ENCODE results near the gene ANKRD13C. TPM values are rescaled to one million over a fixed set of nuclear protein-coding genes. Genes with fewer than 3 reads are reported as not detected.

Gene ANKRD13C
- total RNA-seq (2021) (19.4 and 24.3 TPM in 2 replicates), Bru-seq, nascent RNA (percentile 91 among the genes with signal in this experiment), BruChase-seq, experiment 1, labeled RNA remaining after a 2-hour chase (percentile 91 among the genes with signal in this experiment), BruChase-seq, experiment 2, labeled RNA remaining after a 6-hour chase (percentile 83 among the genes with signal in this experiment)
- long read RNA-seq, full-length matches to known transcripts: 28 of 53 reads
- long read RNA-seq, partial matches to known transcripts: 5 of 53 reads
- long read RNA-seq, other reads (novel, unspliced or antisense): 20 of 53 reads

GRCh38 chr1:70354332-70355110 is at the start of gene ANKRD13C:
TSS of gene ANKRD13C (minus strand) at chr1:70354722. CDS start at chr1:70354408, 314 bp downstream.
- H3K4me3 ChIP-seq: peak within 1 kb of the TSS; percentile 72
- peaks cover 4% of the 10 kb centered on the region; the same call in 1 of the 2 replicates for H3K36me3 ChIP-seq (ENCODE audit: low read depth)
- H3K27ac ChIP-seq: peak within 1 kb of the TSS; percentile 76
- H3K4me2 ChIP-seq: peak within 1 kb of the TSS; percentile 81
- TF ChIP-seq CTCF (conservative IDR thresholded peaks at IDR 0.05) (no peak), EZH2 (IDR thresholded peaks at IDR 0.05; ENCODE audit: low read depth) (no peak)
- peaks cover 18% of the 10 kb centered on the region for H3K4me1 ChIP-seq (replicated peaks; ENCODE audit: insufficient read depth)
- intact Hi-C loops (cut with micrococcal nuclease; ENCODE audit: unreplicated experiment): loop anchor here (1.0 kb wide), 2 partner anchors 19 to 57 kb away; partner anchors contain the start of gene CTH
- H3K9me2 ChIP-seq (ENCODE audit: insufficient read depth): no peaks in the 10 kb centered on the region
- H3K27me3 ChIP-seq (ENCODE audit: insufficient read depth, low read depth): no peaks in the 10 kb centered on the region
- H3K9me3 ChIP-seq (ENCODE audit: insufficient read depth, low read depth): no peaks in the 10 kb centered on the region
- H3F3A ChIP-seq (ENCODE audit: insufficient read depth, low read depth): peaks cover 5% of the 10 kb centered on the region; the same call in 1 of the 2 replicates
- POLR2A ChIA-PET (ENCODE audit: unreplicated experiment): interaction anchor here (0.5 to 2.2 kb wide), 10 partner anchors 20 to 726 kb away, joined by 3 to 33 read pairs (median 4); partner anchors contain the start of gene CTH
- TSS peak; percentile 39 for BruUV-seq (replicated peaks)
- peak within 1 kb of the TSS; percentile 93 for H2AFZ ChIP-seq
- CTCF ChIA-PET: interaction anchor here (0.6 kb wide), 1 partner anchor 50 kb away, joined by 5 read pairs; no protein-coding TSS in a partner anchor
- DNase-seq: peak; percentile 89 to 93
- peaks cover 14% of the 10 kb centered on the region; the same call in 1 of the 2 replicates for H4K20me1 ChIP-seq (ENCODE audit: insufficient read depth)
- peaks cover 65% of the 10 kb centered on the region for H3K79me2 ChIP-seq (ENCODE audit: low read depth)

- no peak for TF ChIP-seq EZH2 (IDR thresholded peaks at IDR 0.05; ENCODE audit: low read depth)
- CTCF ChIA-PET: no interaction called here
- BruUV-seq (replicated peaks): no TSS peak
These were observed 49.2 kb upstream of the ANKRD13C start for GRCh38 chr1:70403759-70404158.

GRCh38 chr1:70401974-70402373 is 47.5 kb upstream of the ANKRD13C start:
- Histone ChIP-seq H3K27me3 (ENCODE audit: insufficient read depth, low read depth) (no peaks in the 10 kb centered on the region), H4K20me1 (ENCODE audit: insufficient read depth) (0 out of 2 replicates have a peak, but pooled peaks cover 3% of the 10 kb centered on the region), H3K9me3 (ENCODE audit: insufficient read depth, low read depth) (no peaks in the 10 kb centered on the region), H3K27ac (no peak overlapping the region), H3K79me2 (ENCODE audit: low read depth) (no peaks in the 10 kb centered on the region), H3K4me1 (replicated peaks; ENCODE audit: insufficient read depth) (no peaks in the 10 kb centered on the region), H3K4me2 (no peak overlapping the region), H3F3A (ENCODE audit: insufficient read depth, low read depth) (no peaks in the 10 kb centered on the region; the same call in 1 of the 2 replicates), H2AFZ (no peak overlapping the region), H3K36me3 (ENCODE audit: low read depth) (no peaks in the 10 kb centered on the region), H3K4me3 (no peak overlapping the region), H3K9me2 (ENCODE audit: insufficient read depth) (no peaks in the 10 kb centered on the region)
- POLR2A ChIA-PET (ENCODE audit: unreplicated experiment): no interaction called here
- TF ChIP-seq CTCF (conservative IDR thresholded peaks at IDR 0.05): no peak
- TF ChIP-seq EZH2 (IDR thresholded peaks at IDR 0.05; ENCODE audit: low read depth): no peak
- BruUV-seq (replicated peaks): no TSS peak
- intact Hi-C loops (cut with micrococcal nuclease; ENCODE audit: unreplicated experiment): no loop called here
- CTCF ChIA-PET: no interaction called here
- no peak for DNase-seq

More at GRCh38 chr1:70403759-70404158, 49.2 kb upstream of the ANKRD13C start:
- DNase-seq: no peak
- Histone ChIP-seq H3K9me2 (ENCODE audit: insufficient read depth) (no peaks in the 10 kb centered on the region), H3K27me3 (ENCODE audit: insufficient read depth, low read depth) (no peaks in the 10 kb centered on the region), H4K20me1 (ENCODE audit: insufficient read depth) (no peaks in the 10 kb centered on the region), H3K79me2 (ENCODE audit: low read depth) (no peaks in the 10 kb centered on the region), H3K4me3 (no peak overlapping the region), H2AFZ (no peak overlapping the region), H3K9me3 (ENCODE audit: insufficient read depth, low read depth) (no peaks in the 10 kb centered on the region), H3K36me3 (ENCODE audit: low read depth) (no peaks in the 10 kb centered on the region), H3F3A (ENCODE audit: insufficient read depth, low read depth) (no peaks in the 10 kb centered on the region; the same call in 1 of the 2 replicates), H3K4me1 (replicated peaks; ENCODE audit: insufficient read depth) (no peaks in the 10 kb centered on the region), H3K27ac (no peak overlapping the region), H3K4me2 (no peak overlapping the region)
- intact Hi-C loops (cut with micrococcal nuclease; ENCODE audit: unreplicated experiment): no loop called here
- POLR2A ChIA-PET (ENCODE audit: unreplicated experiment): no interaction called here

All from PC-9 (cell line).